HEK293 (cell line): Measurements from ENCODE around the gene SARS2.
A peak's percentile ranks its signal among the peaks of the same experiment; 100 is the strongest.

Experiments
- GLI4 ChIP-seq: fragments of 450-650 bp; formaldehyde crosslinking; IDR thresholded peaks from 2 replicates; pipeline ENCODE4 v1.5.1; 2016; ENCODE audit warnings: missing biosample characterization, missing genetic modification characterization
- GLIS1 ChIP-seq: fragments of 450-650 bp; formaldehyde crosslinking; IDR thresholded peaks from 2 replicates; pipeline ENCODE4 v1.5.1; 2016; ENCODE audit warnings: missing biosample characterization, missing genetic modification characterization
- IKZF3 ChIP-seq: fragments of 450-650 bp; IDR thresholded peaks from 2 replicates; pipeline ENCODE4 v1.5.0; 2018; ENCODE audit warnings: missing biosample characterization, mild to moderate bottlenecking, missing genetic modification characterization, moderate library complexity
- KLF10 ChIP-seq: fragments of 450-650 bp; IDR thresholded peaks from 2 replicates; pipeline ENCODE4 v1.5.1; 2018; ENCODE audit warnings: missing biosample characterization, mild to moderate bottlenecking, missing genetic modification characterization
- KLF9 ChIP-seq: fragments of 450-650 bp; formaldehyde crosslinking; IDR thresholded peaks from 2 replicates; pipeline ENCODE4 v1.5.1; 2016; ENCODE audit warnings: missing biosample characterization, missing genetic modification characterization, low read depth
- OVOL3 ChIP-seq: fragments of 450-650 bp; formaldehyde crosslinking; IDR thresholded peaks from 2 replicates; pipeline ENCODE4 v1.5.1; 2016; ENCODE audit warnings: missing biosample characterization, missing genetic modification characterization
- SP7 ChIP-seq: fragments of 450-650 bp; formaldehyde crosslinking; IDR thresholded peaks from 2 replicates; pipeline ENCODE4 v1.5.1; 2016; ENCODE audit warnings: missing biosample characterization, missing genetic modification characterization
- ZBTB20 ChIP-seq: fragments of 450-650 bp; formaldehyde crosslinking; IDR thresholded peaks from 2 replicates; pipeline ENCODE4 v1.5.1; 2016; ENCODE audit warnings: missing biosample characterization, missing genetic modification characterization
- ZFHX2 ChIP-seq: fragments of 450-650 bp; formaldehyde crosslinking; conservative IDR thresholded peaks from 2 replicates; pipeline ENCODE4 v1.5.1; 2016; ENCODE audit warnings: missing biosample characterization, missing genetic modification characterization
- ZFP37 ChIP-seq: fragments of 450-650 bp; formaldehyde crosslinking; IDR thresholded peaks from 2 replicates; pipeline ENCODE4 v1.5.1; 2016; ENCODE audit warnings: missing biosample characterization, missing genetic modification characterization
- ZFP41 ChIP-seq: fragments of 450-650 bp; formaldehyde crosslinking; IDR thresholded peaks from 2 replicates; pipeline ENCODE4 v1.5.1; 2016; ENCODE audit warnings: missing biosample characterization, missing genetic modification characterization, borderline replicate concordance
- ZNF223 ChIP-seq: fragments of 450-650 bp; formaldehyde crosslinking; IDR thresholded peaks from 2 replicates; pipeline ENCODE4 v1.5.1; 2016; ENCODE audit warnings: missing biosample characterization, missing genetic modification characterization
- ZNF248 ChIP-seq: fragments of 450-650 bp; formaldehyde crosslinking; IDR thresholded peaks from 2 replicates; pipeline ENCODE4 v1.5.1; 2017; ENCODE audit warnings: missing biosample characterization, missing genetic modification characterization
- ZNF335 ChIP-seq: fragments of 450-650 bp; formaldehyde crosslinking; conservative IDR thresholded peaks from 2 replicates; pipeline ENCODE4 v1.5.1; 2016; ENCODE audit warnings: missing biosample characterization, missing genetic modification characterization
- ZNF350 ChIP-seq: fragments of 450-650 bp; formaldehyde crosslinking; IDR thresholded peaks from 2 replicates; pipeline ENCODE4 v1.5.0; 2017; ENCODE audit warnings: missing biosample characterization, mild to moderate bottlenecking, missing genetic modification characterization
- ZNF426 ChIP-seq: fragments of 450-650 bp; formaldehyde crosslinking; IDR thresholded peaks from 2 replicates; pipeline ENCODE4 v1.5.1; 2017; ENCODE audit warnings: missing biosample characterization, missing genetic modification characterization, mild to moderate bottlenecking, inconsistent platforms, moderate library complexity
- ZNF521 ChIP-seq: fragments of 450-650 bp; formaldehyde crosslinking; IDR thresholded peaks from 2 replicates; pipeline ENCODE4 v1.5.1; 2017; ENCODE audit warnings: missing biosample characterization, mild to moderate bottlenecking, missing genetic modification characterization
- ZNF544 ChIP-seq: fragments of 450-650 bp; formaldehyde crosslinking; IDR thresholded peaks from 2 replicates; pipeline ENCODE4 v1.5.0; 2017; ENCODE audit warnings: missing biosample characterization, missing genetic modification characterization
- ZNF560 ChIP-seq: fragments of 450-650 bp; formaldehyde crosslinking; IDR thresholded peaks from 2 replicates; pipeline ENCODE4 v1.5.1; 2017; ENCODE audit warnings: missing biosample characterization, missing genetic modification characterization, borderline replicate concordance
- ZNF585B ChIP-seq: fragments of 450-650 bp; formaldehyde crosslinking; IDR thresholded peaks from 2 replicates; pipeline ENCODE4 v1.5.1; 2016; ENCODE audit warnings: missing biosample characterization, missing genetic modification characterization
- ZNF768 ChIP-seq: fragments of 450-650 bp; formaldehyde crosslinking; IDR thresholded peaks from 2 replicates; pipeline ENCODE4 v1.5.1; 2018; ENCODE audit warnings: missing biosample characterization, mild to moderate bottlenecking, missing genetic modification characterization
- ZNF776 ChIP-seq: fragments of 450-650 bp; formaldehyde crosslinking; IDR thresholded peaks from 2 replicates; pipeline ENCODE4 v1.5.0; 2017; ENCODE audit warnings: missing biosample characterization, missing genetic modification characterization, borderline replicate concordance
- ZNF791 ChIP-seq: fragments of 450-650 bp; formaldehyde crosslinking; IDR thresholded peaks from 2 replicates; pipeline ENCODE4 v1.5.1; 2016; ENCODE audit warnings: missing biosample characterization, missing genetic modification characterization
- ZNF830 ChIP-seq: fragments of 450-650 bp; IDR thresholded peaks from 2 replicates; pipeline ENCODE4 v1.5.0; 2018; ENCODE audit warnings: missing biosample characterization, missing genetic modification characterization, low read depth, mild to moderate bottlenecking, moderate library complexity
- TF ChIP-seq, protein P1 (sequence below): fragments of 450-650 bp; formaldehyde crosslinking; conservative IDR thresholded peaks from 2 replicates; pipeline ENCODE4 v1.5.1; 2016; ENCODE audit warnings: low read depth, missing biosample characterization, missing genetic modification characterization
- TF ChIP-seq, protein P2 (sequence below): fragments of 450-650 bp; formaldehyde crosslinking; IDR thresholded peaks from 2 replicates; pipeline ENCODE4 v1.5.1; 2016; ENCODE audit warnings: missing biosample characterization, missing genetic modification characterization
- TF ChIP-seq, protein P3 (sequence below): fragments of 450-650 bp; formaldehyde crosslinking; IDR thresholded peaks from 2 replicates; pipeline ENCODE4 v1.5.1; 2016; ENCODE audit warnings: missing biosample characterization, missing genetic modification characterization
- TF ChIP-seq, protein P4 (sequence below): fragments of 450-650 bp; formaldehyde crosslinking; IDR thresholded peaks from 2 replicates; pipeline ENCODE4 v1.5.1; 2016; ENCODE audit warnings: missing biosample characterization, missing genetic modification characterization
- TF ChIP-seq, protein P5 (sequence below): fragments of 450-650 bp; formaldehyde crosslinking; IDR thresholded peaks from 2 replicates; pipeline ENCODE4 v1.5.1; 2016; ENCODE audit warnings: missing biosample characterization, missing genetic modification characterization

SARS2 gene

DNA sequence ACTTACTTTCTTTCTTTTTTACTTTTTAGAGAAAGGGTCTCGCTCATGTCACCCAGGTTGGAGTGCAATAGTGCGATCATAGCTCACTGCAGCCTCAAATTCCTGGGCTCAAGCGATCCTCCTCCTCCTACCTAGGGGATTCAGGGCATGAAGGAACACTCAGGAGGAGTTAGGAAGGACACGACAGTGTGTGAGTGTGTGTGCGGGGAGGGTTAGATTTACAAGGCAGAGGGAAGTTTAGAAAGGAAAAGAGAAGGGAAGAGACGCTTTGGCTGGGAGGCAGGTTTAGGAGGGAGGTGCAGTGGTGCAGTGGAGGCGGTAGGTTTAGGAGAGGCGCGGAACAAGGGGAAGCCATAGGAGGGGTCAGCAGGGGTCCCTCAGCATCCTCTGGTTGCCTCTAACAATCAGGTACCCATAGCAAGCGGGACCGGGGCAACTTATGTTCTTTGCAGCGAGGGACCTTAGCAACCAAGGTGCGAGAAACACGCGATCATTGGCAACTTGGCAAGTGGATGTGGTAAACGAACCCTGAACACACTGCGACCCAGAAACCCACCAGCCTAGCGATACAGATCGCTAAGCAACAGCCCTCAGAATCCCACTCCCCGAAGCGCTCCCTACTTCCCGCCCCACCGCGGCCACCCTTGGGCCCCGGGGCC is 31.6 kb downstream of the SARS2 start (continued):
- TF ChIP-seq, protein P1, sequence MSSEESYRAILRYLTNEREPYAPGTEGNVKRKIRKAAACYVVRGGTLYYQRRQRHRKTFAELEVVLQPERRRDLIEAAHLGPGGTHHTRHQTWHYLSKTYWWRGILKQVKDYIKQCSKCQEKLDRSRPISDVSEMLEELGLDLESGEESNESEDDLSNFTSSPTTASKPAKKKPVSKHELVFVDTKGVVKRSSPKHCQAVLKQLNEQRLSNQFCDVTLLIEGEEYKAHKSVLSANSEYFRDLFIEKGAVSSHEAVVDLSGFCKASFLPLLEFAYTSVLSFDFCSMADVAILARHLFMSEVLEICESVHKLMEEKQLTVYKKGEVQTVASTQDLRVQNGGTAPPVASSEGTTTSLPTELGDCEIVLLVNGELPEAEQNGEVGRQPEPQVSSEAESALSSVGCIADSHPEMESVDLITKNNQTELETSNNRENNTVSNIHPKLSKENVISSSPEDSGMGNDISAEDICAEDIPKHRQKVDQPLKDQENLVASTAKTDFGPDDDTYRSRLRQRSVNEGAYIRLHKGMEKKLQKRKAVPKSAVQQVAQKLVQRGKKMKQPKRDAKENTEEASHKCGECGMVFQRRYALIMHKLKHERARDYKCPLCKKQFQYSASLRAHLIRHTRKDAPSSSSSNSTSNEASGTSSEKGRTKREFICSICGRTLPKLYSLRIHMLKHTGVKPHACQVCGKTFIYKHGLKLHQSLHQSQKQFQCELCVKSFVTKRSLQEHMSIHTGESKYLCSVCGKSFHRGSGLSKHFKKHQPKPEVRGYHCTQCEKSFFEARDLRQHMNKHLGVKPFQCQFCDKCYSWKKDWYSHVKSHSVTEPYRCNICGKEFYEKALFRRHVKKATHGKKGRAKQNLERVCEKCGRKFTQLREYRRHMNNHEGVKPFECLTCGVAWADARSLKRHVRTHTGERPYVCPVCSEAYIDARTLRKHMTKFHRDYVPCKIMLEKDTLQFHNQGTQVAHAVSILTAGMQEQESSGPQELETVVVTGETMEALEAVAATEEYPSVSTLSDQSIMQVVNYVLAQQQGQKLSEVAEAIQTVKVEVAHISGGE (tag by site-specific recombination), result no peak
- TF ChIP-seq ZNF560 (no peak), ZNF426 (no peak), ZNF521 (no peak), ZNF350 (tag by site-specific recombination) (no peak), ZNF223 (tag by site-specific recombination) (peak; percentile 65; the same call in 1 of the 2 replicates), ZNF776 (tag by site-specific recombination) (no peak), KLF10 (tag by site-specific recombination) (no peak), IKZF3 (tag by site-specific recombination) (no peak), ZFP41 (tag by site-specific recombination) (no peak), OVOL3 (tag by site-specific recombination) (0 out of 2 replicates have a peak, but pooled peaks have one; percentile 33), ZNF248 (tag by site-specific recombination) (no peak), GLI4 (tag by site-specific recombination) (no peak), ZNF830 (no peak), ZNF768 (tag by site-specific recombination) (no peak), KLF9 (no peak), ZNF791 (tag by site-specific recombination) (no peak), ZFHX2 (no peak), GLIS1 (tag by site-specific recombination) (no peak), ZNF585B (tag by site-specific recombination) (no peak), ZFP37 (no peak; the same call in none of the 2 replicates), ZNF335 (tag by site-specific recombination) (no peak), ZNF544 (tag by site-specific recombination) (no peak), ZBTB20 (tag by site-specific recombination) (no peak), SP7 (tag by site-specific recombination) (no peak)
- TF ChIP-seq, protein P2, sequence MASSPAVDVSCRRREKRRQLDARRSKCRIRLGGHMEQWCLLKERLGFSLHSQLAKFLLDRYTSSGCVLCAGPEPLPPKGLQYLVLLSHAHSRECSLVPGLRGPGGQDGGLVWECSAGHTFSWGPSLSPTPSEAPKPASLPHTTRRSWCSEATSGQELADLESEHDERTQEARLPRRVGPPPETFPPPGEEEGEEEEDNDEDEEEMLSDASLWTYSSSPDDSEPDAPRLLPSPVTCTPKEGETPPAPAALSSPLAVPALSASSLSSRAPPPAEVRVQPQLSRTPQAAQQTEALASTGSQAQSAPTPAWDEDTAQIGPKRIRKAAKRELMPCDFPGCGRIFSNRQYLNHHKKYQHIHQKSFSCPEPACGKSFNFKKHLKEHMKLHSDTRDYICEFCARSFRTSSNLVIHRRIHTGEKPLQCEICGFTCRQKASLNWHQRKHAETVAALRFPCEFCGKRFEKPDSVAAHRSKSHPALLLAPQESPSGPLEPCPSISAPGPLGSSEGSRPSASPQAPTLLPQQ, result no peak; the same call in none of the 2 replicates
- TF ChIP-seq, protein P3, sequence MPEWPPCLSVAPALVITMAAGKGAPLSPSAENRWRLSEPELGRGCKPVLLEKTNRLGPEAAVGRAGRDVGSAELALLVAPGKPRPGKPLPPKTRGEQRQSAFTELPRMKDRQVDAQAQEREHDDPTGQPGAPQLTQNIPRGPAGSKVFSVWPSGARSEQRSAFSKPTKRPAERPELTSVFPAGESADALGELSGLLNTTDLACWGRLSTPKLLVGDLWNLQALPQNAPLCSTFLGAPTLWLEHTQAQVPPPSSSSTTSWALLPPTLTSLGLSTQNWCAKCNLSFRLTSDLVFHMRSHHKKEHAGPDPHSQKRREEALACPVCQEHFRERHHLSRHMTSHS (tag by site-specific recombination), result no peak
- TF ChIP-seq, protein P4, sequence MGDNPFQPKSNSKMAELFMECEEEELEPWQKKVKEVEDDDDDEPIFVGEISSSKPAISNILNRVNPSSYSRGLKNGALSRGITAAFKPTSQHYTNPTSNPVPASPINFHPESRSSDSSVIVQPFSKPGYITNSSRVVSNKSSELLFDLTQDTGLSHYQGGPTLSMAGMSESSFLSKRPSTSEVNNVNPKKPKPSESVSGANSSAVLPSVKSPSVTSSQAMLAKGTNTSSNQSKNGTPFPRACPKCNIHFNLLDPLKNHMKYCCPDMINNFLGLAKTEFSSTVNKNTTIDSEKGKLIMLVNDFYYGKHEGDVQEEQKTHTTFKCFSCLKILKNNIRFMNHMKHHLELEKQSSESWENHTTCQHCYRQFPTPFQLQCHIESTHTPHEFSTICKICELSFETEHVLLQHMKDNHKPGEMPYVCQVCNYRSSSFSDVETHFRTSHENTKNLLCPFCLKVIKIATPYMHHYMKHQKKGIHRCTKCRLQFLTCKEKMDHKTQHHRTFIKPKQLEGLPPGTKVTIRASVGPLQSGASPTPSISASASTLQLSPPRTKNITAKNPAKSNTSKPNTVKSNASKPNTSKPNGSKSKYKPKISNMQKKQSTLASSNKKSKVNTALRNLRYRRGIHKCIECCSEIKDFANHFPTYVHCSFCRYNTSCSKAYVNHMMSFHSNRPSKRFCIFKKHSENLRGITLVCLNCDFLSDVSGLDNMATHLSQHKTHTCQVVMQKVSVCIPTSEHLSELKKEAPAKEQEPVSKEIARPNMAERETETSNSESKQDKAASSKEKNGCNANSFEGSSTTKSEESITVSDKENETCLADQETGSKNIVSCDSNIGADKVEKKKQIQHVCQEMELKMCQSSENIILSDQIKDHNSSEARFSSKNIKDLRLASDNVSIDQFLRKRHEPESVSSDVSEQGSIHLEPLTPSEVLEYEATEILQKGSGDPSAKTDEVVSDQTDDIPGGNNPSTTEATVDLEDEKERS (tag by site-specific recombination), result no peak
- TF ChIP-seq, protein P5, sequence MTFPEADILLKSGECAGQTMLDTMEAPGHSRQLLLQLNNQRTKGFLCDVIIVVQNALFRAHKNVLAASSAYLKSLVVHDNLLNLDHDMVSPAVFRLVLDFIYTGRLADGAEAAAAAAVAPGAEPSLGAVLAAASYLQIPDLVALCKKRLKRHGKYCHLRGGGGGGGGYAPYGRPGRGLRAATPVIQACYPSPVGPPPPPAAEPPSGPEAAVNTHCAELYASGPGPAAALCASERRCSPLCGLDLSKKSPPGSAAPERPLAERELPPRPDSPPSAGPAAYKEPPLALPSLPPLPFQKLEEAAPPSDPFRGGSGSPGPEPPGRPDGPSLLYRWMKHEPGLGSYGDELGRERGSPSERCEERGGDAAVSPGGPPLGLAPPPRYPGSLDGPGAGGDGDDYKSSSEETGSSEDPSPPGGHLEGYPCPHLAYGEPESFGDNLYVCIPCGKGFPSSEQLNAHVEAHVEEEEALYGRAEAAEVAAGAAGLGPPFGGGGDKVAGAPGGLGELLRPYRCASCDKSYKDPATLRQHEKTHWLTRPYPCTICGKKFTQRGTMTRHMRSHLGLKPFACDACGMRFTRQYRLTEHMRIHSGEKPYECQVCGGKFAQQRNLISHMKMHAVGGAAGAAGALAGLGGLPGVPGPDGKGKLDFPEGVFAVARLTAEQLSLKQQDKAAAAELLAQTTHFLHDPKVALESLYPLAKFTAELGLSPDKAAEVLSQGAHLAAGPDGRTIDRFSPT (tag by site-specific recombination), result peak; percentile 39; the same call in 1 of the 2 replicates
